Measurements from ENCODE around the gene OR6M1.

OR6M1 gene

GRCh38 chr11:123757976-123758375 is 48.2 kb downstream of the OR6M1 start:
- ChIA-PET POLR2A (no interaction called here), CTCF (interaction anchor here (1.2 kb wide), 2 partner anchors 10 to 12 kb away, joined by 4 read pairs; no protein-coding TSS in a partner anchor)
- no peak for TF ChIP-seq CTCF (IDR thresholded peaks at IDR 0.05; ENCODE audit: control extremely low read depth, extremely low read depth, low read depth, missing control alignments)

GRCh38 chr11:123755813-123756212 is 50.3 kb downstream of the OR6M1 start:
- no peak for TF ChIP-seq CTCF (IDR thresholded peaks at IDR 0.05; ENCODE audit: control extremely low read depth, extremely low read depth, low read depth, missing control alignments)
- ChIA-PET POLR2A (no interaction called here), CTCF (interaction anchor here (0.7 to 1.3 kb wide), 7 partner anchors 9 to 114 kb away, joined by 3 to 4 read pairs (median 3); no protein-coding TSS in a partner anchor)
- no peak for DNase-seq (ENCODE audit: extremely low spot score)

More at GRCh38 chr11:123757976-123758375, 48.2 kb downstream of the OR6M1 start:
- no peak for DNase-seq (ENCODE audit: extremely low spot score)

All from GM10248 (cell line).